IMR-90 (cell line): ENCODE measurements around the gene PEX16. TPM values are rescaled to one million over a fixed set of nuclear protein-coding genes. Genes with fewer than 3 reads are reported as not detected.

Experiments used
- ATAC-seq: fragments of 200-7000 bp; cut with Tn5 transposase; 2 replicates; pipeline ENCODE4 v1.9.1; 2020; ENCODE audit warnings: low read depth, mild to moderate bottlenecking, moderate library complexity
- BruUV-seq: library from RNA; stranded (reverse); fragments of 400-500 nt; replicated peaks from 2 replicates; lab custom pipeline; 2021; lab: Mats Ljungman, UMichigan
- CTCF ChIA-PET: fragments of 300-600 bp; formaldehyde crosslinking; extraction: SDS; loops from one replicate; lab custom pipeline; 2021; ENCODE audit warnings: antibody characterized with exemption; lab: Yijun Ruan, JAX
- POLR2A ChIA-PET: fragments of 300-600 bp; sonication (Branson Sonifier 250); formaldehyde crosslinking; loops from one replicate; lab custom pipeline; 2022; ENCODE audit warnings: antibody characterized with exemption; ENCODE audit not compliant: unreplicated experiment; lab: Charles Lee
- DNase-seq: peaks from one replicate; pipeline ENCODE4 v3.0.0; 2013
- H2AFZ ChIP-seq: replicated peaks from 2 replicates; pipeline ENCODE3; 2013; ENCODE audit warnings: low read length, mild to moderate bottlenecking; ENCODE audit not compliant: poor library complexity
- H2AK5ac ChIP-seq: 2 replicates; pipeline ENCODE4 v1.6.1; 2013; ENCODE audit warnings: low read depth, low read length, inconsistent platforms
- H2AK9ac ChIP-seq: replicated peaks from 2 replicates; pipeline ENCODE3; 2013; ENCODE audit warnings: mild to moderate bottlenecking, low read depth, low read length, moderate library complexity; ENCODE audit not compliant: poor library complexity
- H2BK120ac ChIP-seq: 2 replicates; pipeline ENCODE4 v1.6.1; 2013; ENCODE audit warnings: low read depth, low read length, inconsistent platforms
- H2BK15ac ChIP-seq: 3 replicates; pipeline ENCODE4 v1.6.1; 2013; ENCODE audit warnings: low read depth, low read length, inconsistent platforms
- H2BK20ac ChIP-seq: 2 replicates; pipeline ENCODE4 v1.6.1; 2013; ENCODE audit warnings: low read depth, mild to moderate bottlenecking, inconsistent platforms, low read length, moderate library complexity
- H2BK5ac ChIP-seq: 2 replicates; pipeline ENCODE4 v1.6.1; 2013; ENCODE audit warnings: mild to moderate bottlenecking, low read depth, low read length, inconsistent platforms; ENCODE audit not compliant: poor library complexity, severe bottlenecking
- H3K14ac ChIP-seq: replicated peaks from 2 replicates; pipeline ENCODE4 v1.6.1; 2013; ENCODE audit warnings: low read depth, low read length, inconsistent platforms
- H3K18ac ChIP-seq: 2 replicates; pipeline ENCODE4 v1.6.1; 2013; ENCODE audit warnings: low read depth, low read length, control low read depth
- H3K23ac ChIP-seq: 2 replicates; pipeline ENCODE4 v1.6.1; 2013; ENCODE audit warnings: low read depth, low read length, inconsistent platforms
- H3K27ac ChIP-seq: 2 replicates; pipeline ENCODE4 v1.5.1; 2013; ENCODE audit warnings: mild to moderate bottlenecking, control low read depth, low read length; ENCODE audit not compliant: insufficient read depth
- H3K27me3 ChIP-seq: 2 replicates; pipeline ENCODE4 v1.6.1; 2013; ENCODE audit warnings: low read length; ENCODE audit not compliant: control insufficient read depth, insufficient read depth
- H3K36me3 ChIP-seq: 2 replicates; pipeline ENCODE4 v1.6.1; 2013; ENCODE audit warnings: low read length, mixed read lengths; ENCODE audit not compliant: control insufficient read depth, insufficient read depth
- H3K4ac ChIP-seq: 2 replicates; pipeline ENCODE4 v1.6.1; 2013; ENCODE audit warnings: low read depth, low read length, inconsistent platforms
- H3K4me1 ChIP-seq: 2 replicates; pipeline ENCODE4 v1.6.1; 2013; ENCODE audit warnings: low read length, mixed read lengths; ENCODE audit not compliant: control insufficient read depth, insufficient read depth
- H3K4me2 ChIP-seq: 2 replicates; pipeline ENCODE4 v1.6.1; 2013; ENCODE audit warnings: low read depth, mild to moderate bottlenecking, control low read depth, low read length, moderate library complexity
- H3K4me3 ChIP-seq: 2 replicates; pipeline ENCODE4 v1.5.1; 2013; ENCODE audit warnings: low read depth, mild to moderate bottlenecking, control low read depth, low read length, moderate library complexity; ENCODE audit not compliant: insufficient read depth
- H3K56ac ChIP-seq: 2 replicates; pipeline ENCODE4 v1.6.1; 2013; ENCODE audit warnings: low read length, inconsistent platforms; ENCODE audit not compliant: insufficient read depth; ENCODE audit errors: extremely low read depth
- H3K79me1 ChIP-seq, 2 experiments: 2 replicates each; pipeline ENCODE4 v1.6.1; 2013; ENCODE audit warnings: low read length in 2 of 2, inconsistent platforms in 1 of 2, low read depth in 1 of 2
- H3K9ac ChIP-seq: 2 replicates; pipeline ENCODE4 v1.6.1; 2013; ENCODE audit warnings: low read depth, low read length, control low read depth
- H3K9me1 ChIP-seq: 2 replicates; pipeline ENCODE4 v1.6.1; 2013; ENCODE audit warnings: low read length, inconsistent platforms; ENCODE audit not compliant: insufficient read depth
- H3K9me3 ChIP-seq: 2 replicates; pipeline ENCODE4 v1.6.1; 2013; ENCODE audit warnings: low read length; ENCODE audit not compliant: control insufficient read depth, insufficient read depth
- H4K20me1 ChIP-seq: 2 replicates; pipeline ENCODE4 v1.6.1; 2013; ENCODE audit warnings: low read length, inconsistent platforms; ENCODE audit not compliant: insufficient read depth
- H4K5ac ChIP-seq: 2 replicates; pipeline ENCODE4 v1.6.1; 2013; ENCODE audit warnings: mild to moderate bottlenecking, low read depth, low read length, control low read depth
- H4K8ac ChIP-seq, 2 experiments: 2 replicates each; pipeline ENCODE4 v1.6.1; 2013; ENCODE audit warnings: low read depth in 2 of 2, low read length in 2 of 2, control low read depth in 1 of 2, inconsistent platforms in 1 of 2
- H4K91ac ChIP-seq: 2 replicates; pipeline ENCODE4 v1.6.1; 2013; ENCODE audit warnings: low read depth, low read length, inconsistent platforms; ENCODE audit not compliant: insufficient read depth
- BHLHE40 ChIP-seq: fragments of 150-350 bp; IDR thresholded peaks from 2 replicates; pipeline ENCODE4 v1.6.1; 2016; ENCODE audit warnings: mild to moderate bottlenecking, low read depth, low read length
- CEBPB ChIP-seq: IDR thresholded peaks from 2 replicates; pipeline ENCODE4 v1.6.1; 2012; ENCODE audit warnings: low read depth, low read length, improper control_type of control experiment
- CHD1 ChIP-seq: IDR thresholded peaks from 2 replicates; pipeline ENCODE4 v1.6.1; 2012; ENCODE audit warnings: low read depth, low read length, improper control_type of control experiment
- CTCF ChIP-seq: conservative IDR thresholded peaks from 2 replicates; pipeline ENCODE4 v1.5.1; 2012; ENCODE audit warnings: mild to moderate bottlenecking, low read depth, low read length, improper control_type of control experiment
- FOS ChIP-seq: fragments of 150-350 bp; IDR thresholded peaks from 2 replicates; pipeline ENCODE4 v1.6.1; 2016; ENCODE audit warnings: low read depth, low read length
- MAFK ChIP-seq: IDR thresholded peaks from 2 replicates; pipeline ENCODE4 v1.6.1; 2012; ENCODE audit warnings: low read depth, low read length, improper control_type of control experiment
- MXI1 ChIP-seq: IDR thresholded peaks from 2 replicates; pipeline ENCODE4 v1.6.1; 2012; ENCODE audit warnings: low read depth, mild to moderate bottlenecking, low read length, moderate library complexity, borderline replicate concordance
- NFE2L2 ChIP-seq: fragments of 150-350 bp; IDR thresholded peaks from 2 replicates; pipeline ENCODE4 v1.6.1; 2016; ENCODE audit warnings: low read depth, mild to moderate bottlenecking, low read length
- RCOR1 ChIP-seq: IDR thresholded peaks from 2 replicates; pipeline ENCODE4 v1.6.1; 2012; ENCODE audit warnings: mild to moderate bottlenecking, low read length, improper control_type of control experiment; ENCODE audit not compliant: insufficient replicate concordance
- WGBS, 2 experiments: methylation state at CpG; one replicate each; pipeline versions ENCODE4 v1.1.5 to v1.1.7; 2013; ENCODE audit warnings: missing lambda C conversion rate in 2 of 2; ENCODE audit not compliant: insufficient read length in 1 of 2; ENCODE audit errors: extremely low coverage in 2 of 2; 5-methylcytosine and 5-hydroxymethylcytosine counted together
- dilution Hi-C: fragments of 300-500 bp; cut with HindIII; formaldehyde crosslinking; loops from one replicate; pipeline ENCODE4 v1.14.3; 2018; ENCODE audit warnings: low sequenced_read_pairs; ENCODE audit not compliant: unreplicated experiment
- in situ Hi-C: fragments of 300-500 bp; cut with MboI; formaldehyde crosslinking; loops from 3 replicates; pipeline ENCODE4 v1.14.3; 2019; ENCODE audit warnings: low sequenced_read_pairs, inconsistent platforms, mixed read lengths
- intact Hi-C: fragments of 100-400 bp; cut with micrococcal nuclease; formaldehyde crosslinking; loops from 2 replicates; pipeline ENCODE4 v1.10.0; 2022
- polyA plus RNA-seq, 3 experiments: library from polyadenylated mRNA; depleted of rRNA; stranded (reverse); fragments of >200 nt; gene quantifications; 2 replicates each; pipeline ENCODE4 v1.2.3, GENCODE V29; 2012; ENCODE audit warnings: low replicate concordance in 1 of 3
- total RNA-seq: library from RNA; depleted of rRNA; stranded (reverse); fragments of >200 nt; gene quantifications from 2 replicates; pipeline ENCODE4 v1.2.3, GENCODE V29; 2012
- TF ChIP-seq, protein P1 (sequence below): fragments of 150-350 bp; IDR thresholded peaks from 2 replicates; pipeline ENCODE4 v1.6.1; 2017; ENCODE audit warnings: mild to moderate bottlenecking, antibody characterized with exemption, low read length, low read depth
- TF ChIP-seq, protein P2 (sequence below): fragments of 150-350 bp; IDR thresholded peaks from 2 replicates; pipeline ENCODE4 v1.6.1; 2016; ENCODE audit warnings: low read depth, mild to moderate bottlenecking, low read length, moderate library complexity, borderline replicate concordance

PEX16 gene
- total and polyA plus RNA-seq, 2 of the 4 experiments (the other 2 are of a cell fraction), result 17.9 to 23.3 TPM

GRCh38 chr11:45901626-45902025 is 16.1 kb downstream of the PEX16 start:
- POLR2A ChIA-PET, result no interaction called here
- no peaks in the 10 kb centered on the region for H3K9me3 ChIP-seq
- dilution Hi-C loops, result no loop called here

More at GRCh38 chr11:45901626-45902025, 16.1 kb downstream of the PEX16 start:
- H3K56ac ChIP-seq, result no peak overlapping the region
- H3K4ac ChIP-seq, result no peak overlapping the region
- no peak overlapping the region for H3K9ac ChIP-seq
- BruUV-seq, result no TSS peak
- H3K9me1 ChIP-seq, result no peaks in the 10 kb centered on the region
- H2BK20ac ChIP-seq, result no peak overlapping the region
- H3K4me2 ChIP-seq, result no peak overlapping the region
- ATAC-seq (no peak), DNase-seq (no peak)
- H2BK120ac ChIP-seq, result no peak overlapping the region
- H4K8ac ChIP-seq, result no peak overlapping the region
- no peak overlapping the region for H2AFZ ChIP-seq
- CTCF ChIA-PET, result interaction anchor here (0.5 to 1.5 kb wide), 2 partner anchors 29 to 62 kb away, joined by 4 to 6 read pairs; no protein-coding TSS in a partner anchor
- intact Hi-C loops, result no loop called here
- peaks cover 13% of the 10 kb centered on the region; the same call in 1 of the 2 replicates for H3K27me3 ChIP-seq
- H3K14ac ChIP-seq, result no peak overlapping the region
- no peak overlapping the region for H3K23ac ChIP-seq
- peak overlapping the region; percentile 29 for H2AK9ac ChIP-seq
- H3K79me1 ChIP-seq, result peaks cover 0 to 4% of the 10 kb centered on the region in 2 experiments; a peak in 1 of 4 replicates
- no peak overlapping the region for H2BK15ac ChIP-seq
- H3K36me3 ChIP-seq, result peaks cover 15% of the 10 kb centered on the region
- H3K4me1 ChIP-seq, result peaks cover 7% of the 10 kb centered on the region; the same call in 1 of the 2 replicates
- H4K91ac ChIP-seq, result no peak overlapping the region
- TF ChIP-seq NFE2L2 (no peak), CTCF (no peak), BHLHE40 (no peak), MXI1 (no peak), MAFK (no peak), CHD1 (no peak), RCOR1 (no peak), CEBPB (no peak), FOS (no peak)
- TF ChIP-seq, protein P1, sequence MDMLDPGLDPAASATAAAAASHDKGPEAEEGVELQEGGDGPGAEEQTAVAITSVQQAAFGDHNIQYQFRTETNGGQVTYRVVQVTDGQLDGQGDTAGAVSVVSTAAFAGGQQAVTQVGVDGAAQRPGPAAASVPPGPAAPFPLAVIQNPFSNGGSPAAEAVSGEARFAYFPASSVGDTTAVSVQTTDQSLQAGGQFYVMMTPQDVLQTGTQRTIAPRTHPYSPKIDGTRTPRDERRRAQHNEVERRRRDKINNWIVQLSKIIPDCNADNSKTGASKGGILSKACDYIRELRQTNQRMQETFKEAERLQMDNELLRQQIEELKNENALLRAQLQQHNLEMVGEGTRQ, result no peak
- TF ChIP-seq, protein P2, sequence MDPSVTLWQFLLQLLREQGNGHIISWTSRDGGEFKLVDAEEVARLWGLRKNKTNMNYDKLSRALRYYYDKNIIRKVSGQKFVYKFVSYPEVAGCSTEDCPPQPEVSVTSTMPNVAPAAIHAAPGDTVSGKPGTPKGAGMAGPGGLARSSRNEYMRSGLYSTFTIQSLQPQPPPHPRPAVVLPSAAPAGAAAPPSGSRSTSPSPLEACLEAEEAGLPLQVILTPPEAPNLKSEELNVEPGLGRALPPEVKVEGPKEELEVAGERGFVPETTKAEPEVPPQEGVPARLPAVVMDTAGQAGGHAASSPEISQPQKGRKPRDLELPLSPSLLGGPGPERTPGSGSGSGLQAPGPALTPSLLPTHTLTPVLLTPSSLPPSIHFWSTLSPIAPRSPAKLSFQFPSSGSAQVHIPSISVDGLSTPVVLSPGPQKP, result no peak
- H3K18ac ChIP-seq, result no peak overlapping the region
- peaks cover 19% of the 10 kb centered on the region for H4K20me1 ChIP-seq
- WGBS, 2 experiments, result 70% methylated on average over 2 of the region's 6 CpGs; no CpG with 5 or more reads in 1 of the 2 experiments
- in situ Hi-C loops, result no loop called here
- no peak overlapping the region for H4K5ac ChIP-seq
- H3K4me3 ChIP-seq, result no peak overlapping the region
- no peak overlapping the region for H2AK5ac ChIP-seq
- H3K27ac ChIP-seq, result no peak overlapping the region
- no peak overlapping the region for H2BK5ac ChIP-seq
